K562 treated with DMSO at 1 percent for 48 hours (cell line): ENCODE measurements around the gene SYDE2. TPM values are rescaled to one million over a fixed set of nuclear protein-coding genes. Genes with fewer than 3 reads are reported as not detected.

ENCODE experiments used
- total RNA-seq: library from RNA; unstranded; fragments of 300-600 nt; gene quantifications from 2 replicates; pipeline ENCODE4 v1.2.3, GENCODE V29; 2022; ENCODE audit warnings: low replicate concordance; ENCODE audit errors: extremely low read depth

Gene SYDE2, protein sequence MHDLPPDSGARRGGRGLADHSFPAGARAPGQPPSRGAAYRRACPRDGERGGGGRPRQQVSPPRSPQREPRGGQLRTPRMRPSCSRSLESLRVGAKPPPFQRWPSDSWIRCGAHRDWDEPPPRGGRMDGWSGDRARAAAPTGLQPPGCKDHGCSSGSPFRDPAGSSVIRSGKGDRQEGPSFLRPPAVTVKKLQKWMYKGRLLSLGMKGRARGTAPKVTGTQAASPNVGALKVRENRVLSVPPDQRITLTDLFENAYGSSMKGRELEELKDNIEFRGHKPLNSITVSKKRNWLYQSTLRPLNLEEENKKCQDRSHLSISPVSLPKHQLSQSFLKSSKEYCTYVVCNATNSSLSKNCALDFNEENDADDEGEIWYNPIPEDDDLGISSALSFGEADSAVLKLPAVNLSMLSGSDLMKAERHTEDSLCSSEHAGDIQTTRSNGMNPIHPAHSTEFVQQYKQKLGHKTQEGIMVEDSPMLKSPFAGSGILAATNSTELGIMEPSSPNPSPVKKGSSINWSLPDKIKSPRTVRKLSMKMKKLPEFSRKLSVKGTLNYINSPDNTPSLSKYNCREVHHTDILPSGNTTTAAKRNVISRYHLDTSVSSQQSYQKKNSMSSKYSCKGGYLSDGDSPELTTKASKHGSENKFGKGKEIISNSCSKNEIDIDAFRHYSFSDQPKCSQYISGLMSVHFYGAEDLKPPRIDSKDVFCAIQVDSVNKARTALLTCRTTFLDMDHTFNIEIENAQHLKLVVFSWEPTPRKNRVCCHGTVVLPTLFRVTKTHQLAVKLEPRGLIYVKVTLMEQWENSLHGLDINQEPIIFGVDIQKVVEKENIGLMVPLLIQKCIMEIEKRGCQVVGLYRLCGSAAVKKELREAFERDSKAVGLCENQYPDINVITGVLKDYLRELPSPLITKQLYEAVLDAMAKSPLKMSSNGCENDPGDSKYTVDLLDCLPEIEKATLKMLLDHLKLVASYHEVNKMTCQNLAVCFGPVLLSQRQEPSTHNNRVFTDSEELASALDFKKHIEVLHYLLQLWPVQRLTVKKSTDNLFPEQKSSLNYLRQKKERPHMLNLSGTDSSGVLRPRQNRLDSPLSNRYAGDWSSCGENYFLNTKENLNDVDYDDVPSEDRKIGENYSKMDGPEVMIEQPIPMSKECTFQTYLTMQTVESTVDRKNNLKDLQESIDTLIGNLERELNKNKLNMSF
- total RNA-seq, result not detected in 2 replicates

GRCh38 chr1:85200463-85201339 is at the start of gene SYDE2:
Gene SYDE2, minus strand, starts transcription at chr1:85201016. Its CDS starts 20 bp downstream, at chr1:85200996.

Other genes starting within 250 kb of the SYDE2 start
- not detected in 2 replicates for gene MCOLN2, start 203.9 kb downstream of the SYDE2 start, total RNA-seq
- not detected in 2 replicates for gene MCOLN3, start 152.5 kb downstream of the SYDE2 start, total RNA-seq
- not detected in 2 replicates for gene C1orf52, start 58.6 kb upstream of the SYDE2 start, total RNA-seq
- gene BCL10, start 75.6 kb upstream of the SYDE2 start, total RNA-seq, result not detected in 2 replicates